ENCODE results near the gene LRP11.

- TF ChIP-seq EP300 (IDR thresholded peaks at IDR 0.05) (no peak), POLR2AphosphoS5 (IDR thresholded peaks at IDR 0.05) (no peak), CTCF (IDR thresholded peaks at IDR 0.05) (no peak), POLR2A (IDR thresholded peaks at IDR 0.05; ENCODE audit: low read depth) (no peak)
Observed at GRCh38 chr6:149779644-149779963, 84.6 kb downstream of the LRP11 start.
